ENCODE results near the gene ETS1. TPM values are rescaled to one million over a fixed set of nuclear protein-coding genes. Genes with fewer than 3 reads are reported as not detected.

The ETS1 gene
- polyA plus RNA-seq, 2 of the 4 experiments (the other 2 are of a cell fraction) = 14.5 to 18.8 TPM

- POLR2A ChIA-PET = no interaction called here
- Histone ChIP-seq H3K4me3 (no peak overlapping the region), H3K27ac (no peak overlapping the region), H3K4me1 (no peaks in the 10 kb centered on the region), H3K9me3 (no peaks in the 10 kb centered on the region), H3K4me2 (no peak overlapping the region)
- WGBS (ENCODE audit: missing lambda C conversion rate) = 73% methylated on average over 7 of the region's 7 CpGs
- no peak for TF ChIP-seq USF2 (IDR thresholded peaks at IDR 0.05)
- no peak for TF ChIP-seq MAZ (IDR thresholded peaks at IDR 0.05; ENCODE audit: borderline replicate concordance, low read depth, low read length)
- no peak for TF ChIP-seq CTCF (IDR thresholded peaks at IDR 0.05)
- no peak for TF ChIP-seq POLR2A (IDR thresholded peaks at IDR 0.05; ENCODE audit: low read length)
- no peak for TF ChIP-seq ELK1 (IDR thresholded peaks at IDR 0.05; ENCODE audit: low read depth, low read length)
- TF ChIP-seq MAFK (IDR thresholded peaks at IDR 0.05; ENCODE audit: partially characterized antibody) = peak; percentile 52
- FAIRE-seq = no peak
- ATAC-seq = no peak
- CTCF ChIA-PET = interaction anchor here (1.1 kb wide), 1 partner anchor 16 kb away, joined by 3 read pairs; no protein-coding TSS in a partner anchor
- DNase-seq (ENCODE audit: low read depth in 1 of 2, low spot score in 1 of 2) = no peak
Observed at GRCh38 chr11:128615612-128616011, 28.3 kb upstream of the ETS1 start.

GRCh38 chr11:128615076-128615475 is 27.7 kb upstream of the ETS1 start:
- H3K27ac ChIP-seq = no peak overlapping the region
- ChIA-PET CTCF (interaction anchor here (1.0 kb wide), 1 partner anchor 17 kb away, joined by 3 read pairs; no protein-coding TSS in a partner anchor), POLR2A (no interaction called here)
- H3K4me3 ChIP-seq = no peak overlapping the region
- DNase-seq (ENCODE audit: low read depth in 1 of 2, low spot score in 1 of 2) = no peak
- no peaks in the 10 kb centered on the region for H3K4me1 ChIP-seq
- H3K9me3 ChIP-seq = no peaks in the 10 kb centered on the region
- TF ChIP-seq JUNB (IDR thresholded peaks at IDR 0.05) = no peak
- TF ChIP-seq ELK1 (IDR thresholded peaks at IDR 0.05; ENCODE audit: low read depth, low read length) = no peak
- no peak for TF ChIP-seq EHF (CRISPR knock-in tag; IDR thresholded peaks at IDR 0.05)
- TF ChIP-seq NFE2L2 (conservative IDR thresholded peaks at IDR 0.05; ENCODE audit: low read length) = no peak
- TF ChIP-seq RAD21 (conservative IDR thresholded peaks at IDR 0.05 in 1 of 2, IDR thresholded peaks at IDR 0.05 in 1 of 2) = no peak
- no peak for TF ChIP-seq CEBPB (IDR thresholded peaks at IDR 0.05)
- TF ChIP-seq MYC (IDR thresholded peaks at IDR 0.05; ENCODE audit: borderline replicate concordance, low read length) = no peak
- TF ChIP-seq CHD4 (IDR thresholded peaks at IDR 0.05; ENCODE audit: borderline replicate concordance) = no peak
- TF ChIP-seq NPAS2 (CRISPR knock-in tag; IDR thresholded peaks at IDR 0.05; ENCODE audit: borderline replicate concordance) = no peak
- no peak for TF ChIP-seq CBX8 (IDR thresholded peaks at IDR 0.05)
- TF ChIP-seq HEYL (CRISPR knock-in tag; IDR thresholded peaks at IDR 0.05) = no peak
- no peak for TF ChIP-seq JUN (IDR thresholded peaks at IDR 0.05)
- no peak for TF ChIP-seq HMGXB4 (CRISPR knock-in tag; IDR thresholded peaks at IDR 0.05; ENCODE audit: borderline replicate concordance)
- TF ChIP-seq PBX3 (IDR thresholded peaks at IDR 0.05) = no peak
- no peak for TF ChIP-seq REST (IDR thresholded peaks at IDR 0.05)
- FAIRE-seq = no peak
- H3K4me2 ChIP-seq = no peak overlapping the region
- WGBS (ENCODE audit: missing lambda C conversion rate) = 59% methylated on average over 11 of the region's 11 CpGs
- no peak for ATAC-seq

Data from A549 (cell line).